GM12872 (cell line): Measurements from ENCODE around the gene TTC23.

ENCODE experiments used
- TF ChIP-seq, protein P1 (sequence below): IDR thresholded peaks from 3 replicates; pipeline ENCODE4 v1.5.1; 2011; ENCODE audit warnings: low read depth, mild to moderate bottlenecking, low read length, moderate library complexity; ENCODE audit not compliant: insufficient read depth

Gene TTC23

DNA sequence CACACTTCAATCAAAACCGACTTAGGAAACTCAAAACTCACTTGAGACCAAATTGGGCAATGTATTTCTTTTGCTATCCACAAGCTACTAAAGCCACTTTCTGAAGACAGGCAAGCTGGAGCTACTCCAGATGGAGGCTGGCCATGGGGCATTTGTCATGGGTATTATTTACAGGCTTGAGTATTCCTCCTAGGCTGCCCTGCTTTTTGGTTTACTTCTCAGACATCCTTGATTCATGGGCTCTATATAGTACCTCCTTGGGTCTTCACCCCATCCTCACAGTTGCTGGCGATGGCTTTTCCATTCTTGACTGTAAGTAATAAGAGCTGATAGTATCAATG lies 163.1 kb downstream of the TTC23 start:
- TF ChIP-seq, protein P1, sequence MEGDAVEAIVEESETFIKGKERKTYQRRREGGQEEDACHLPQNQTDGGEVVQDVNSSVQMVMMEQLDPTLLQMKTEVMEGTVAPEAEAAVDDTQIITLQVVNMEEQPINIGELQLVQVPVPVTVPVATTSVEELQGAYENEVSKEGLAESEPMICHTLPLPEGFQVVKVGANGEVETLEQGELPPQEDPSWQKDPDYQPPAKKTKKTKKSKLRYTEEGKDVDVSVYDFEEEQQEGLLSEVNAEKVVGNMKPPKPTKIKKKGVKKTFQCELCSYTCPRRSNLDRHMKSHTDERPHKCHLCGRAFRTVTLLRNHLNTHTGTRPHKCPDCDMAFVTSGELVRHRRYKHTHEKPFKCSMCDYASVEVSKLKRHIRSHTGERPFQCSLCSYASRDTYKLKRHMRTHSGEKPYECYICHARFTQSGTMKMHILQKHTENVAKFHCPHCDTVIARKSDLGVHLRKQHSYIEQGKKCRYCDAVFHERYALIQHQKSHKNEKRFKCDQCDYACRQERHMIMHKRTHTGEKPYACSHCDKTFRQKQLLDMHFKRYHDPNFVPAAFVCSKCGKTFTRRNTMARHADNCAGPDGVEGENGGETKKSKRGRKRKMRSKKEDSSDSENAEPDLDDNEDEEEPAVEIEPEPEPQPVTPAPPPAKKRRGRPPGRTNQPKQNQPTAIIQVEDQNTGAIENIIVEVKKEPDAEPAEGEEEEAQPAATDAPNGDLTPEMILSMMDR, result no peak
